Lung (tissue), 12 donors: Measurements from ENCODE around the gene PLXNA2. TPM values are rescaled to one million over a fixed set of nuclear protein-coding genes. Genes with fewer than 3 reads are reported as not detected.

ENCODE experiments used
- ATAC-seq: fragments of 200-7000 bp; cut with Tn5 transposase; one replicate; pipeline ENCODE4 v1.9.1; 2020; ENCODE audit warnings: moderate number of reproducible peaks; ENCODE audit not compliant: insufficient read depth, low FRiP score
- DNase-seq, 3 donors: peaks; one replicate each; pipeline ENCODE4 v3.0.0-alpha.2; 2013 to 2017
- H3K27ac ChIP-seq, 2 donors: one replicate each; pipeline ENCODE4 v1.5.1; 2013; ENCODE audit warnings: mild to moderate bottlenecking in 2 of 2, moderate library complexity in 2 of 2, control low read depth in 1 of 2, inconsistent platforms in 1 of 2, low read depth in 1 of 2, low read length in 1 of 2
- H3K27me3 ChIP-seq, 3 donors: one replicate each; pipeline ENCODE4 v1.5.1; 2013; ENCODE audit warnings: low read length in 2 of 3; ENCODE audit not compliant: control insufficient read depth in 3 of 3, insufficient read depth in 3 of 3
- H3K36me3 ChIP-seq, 4 donors: one replicate each; pipeline ENCODE4 v1.5.1; 2013; ENCODE audit warnings: low read length in 4 of 4, mild to moderate bottlenecking in 1 of 4, moderate library complexity in 1 of 4; ENCODE audit not compliant: control insufficient read depth in 4 of 4, insufficient read depth in 4 of 4
- H3K4me1 ChIP-seq, 5 donors: one replicate each; pipeline ENCODE4 v1.5.1; 2013; ENCODE audit warnings: low read length in 5 of 5, mild to moderate bottlenecking in 2 of 5, moderate library complexity in 1 of 5; ENCODE audit not compliant: control insufficient read depth in 5 of 5, insufficient read depth in 5 of 5
- H3K4me3 ChIP-seq: one replicate; pipeline ENCODE4 v1.5.1; 2013; ENCODE audit warnings: mild to moderate bottlenecking, control low read depth, moderate library complexity
- H3K9ac ChIP-seq, 2 donors: one replicate each; pipeline ENCODE4 v1.5.1; 2013; ENCODE audit warnings: low read length in 2 of 2, control low read depth in 1 of 2; ENCODE audit not compliant: insufficient read depth in 1 of 2
- H3K9me3 ChIP-seq, 4 donors: one replicate each; pipeline ENCODE4 v1.5.1; 2013; ENCODE audit warnings: low read length in 3 of 4, mild to moderate bottlenecking in 1 of 4, moderate library complexity in 1 of 4; ENCODE audit not compliant: control insufficient read depth in 4 of 4, insufficient read depth in 3 of 4
- CTCF ChIP-seq: IDR thresholded peaks from 2 replicates; pipeline ENCODE4 v1.5.1; 2012; ENCODE audit warnings: mild to moderate bottlenecking; ENCODE audit errors: control extremely low read depth, extremely low read depth
- WGBS, 2 donors: extraction: QIAGEN DNeasy Blood & Tissue Kit; methylation state at CpG; one replicate each; pipeline ENCODE4 v1.1.7; 2013; 5-methylcytosine and 5-hydroxymethylcytosine counted together
- polyA plus RNA-seq, 2 donors: library from polyadenylated mRNA; stranded (reverse); fragments of 200-250 nt; gene quantifications; one replicate each; pipeline ENCODE4 v1.2.1, GENCODE V29; 2013
- total RNA-seq, 2 donors: library from RNA; depleted of rRNA in 1 of 2; stranded (reverse); fragments of >200 nt in 1 of 2; gene quantifications; one replicate each; pipeline ENCODE4 v1.2.1, GENCODE V29; 2014 to 2021
- donor health status: control.
- donor health status: control.
- donor health status: Bipolar disorder and iron deficiency.
- donor health status: healthy.
- donor health status: DM: yes; HTN: yes; CAD: no.

Gene PLXNA2
- total and polyA plus RNA-seq, 4 donors = 13.2 to 118 (median 32.6) TPM

- no peak overlapping the region for H3K4me3 ChIP-seq
- peak overlapping the region in 1 of 2 donors; percentile 26 for H3K9ac ChIP-seq
- peak; percentile 9 for ATAC-seq
- peaks cover 0 to 38% (median 30%) of the 10 kb centered on the region in 5 donors for H3K4me1 ChIP-seq
- TF ChIP-seq CTCF = no peak
- DNase-seq = peak in 2 of 3 donors; percentile 83 to 86
- H3K27me3 ChIP-seq = no peaks in the 10 kb centered on the region
- 65 to 71% methylated on average over 13 of the region's 13 CpGs for WGBS, 2 donors
- H3K9me3 ChIP-seq = no peaks in the 10 kb centered on the region
- H3K27ac ChIP-seq = peak overlapping the region; percentile 14 to 53
- H3K36me3 ChIP-seq = peaks cover 3 to 55% (median 32%) of the 10 kb centered on the region in 4 donors
These were observed 214.6 kb downstream of the PLXNA2 start for GRCh38 chr1:208029381-208030287.

- TF ChIP-seq CTCF = no peak
- no peak overlapping the region for H3K4me3 ChIP-seq
- ATAC-seq (no peak), DNase-seq (peak in 1 of 3 donors; percentile 31)
- peak overlapping the region in 1 of 2 donors; percentile 52 for H3K27ac ChIP-seq
- no peak overlapping the region for H3K9ac ChIP-seq
- H3K27me3 ChIP-seq = no peaks in the 10 kb centered on the region
- peaks cover 0 to 38% (median 32%) of the 10 kb centered on the region in 5 donors for H3K4me1 ChIP-seq
- H3K36me3 ChIP-seq = peaks cover 3 to 50% (median 27%) of the 10 kb centered on the region in 4 donors
- 75 to 86% methylated on average over 7 of the region's 7 CpGs for WGBS, 2 donors
- H3K9me3 ChIP-seq = no peaks in the 10 kb centered on the region
These were observed 215.7 kb downstream of the PLXNA2 start for GRCh38 chr1:208028526-208028925.

- H3K9me3 ChIP-seq = no peaks in the 10 kb centered on the region
- ATAC-seq = no peak
- DNase-seq = no peak
- H3K27me3 ChIP-seq = no peaks in the 10 kb centered on the region
- peaks cover 0 to 38% (median 32%) of the 10 kb centered on the region in 5 donors for H3K4me1 ChIP-seq
- peaks cover 3 to 44% (median 22%) of the 10 kb centered on the region in 4 donors for H3K36me3 ChIP-seq
- 91 to 94% methylated on average over 11 of the region's 11 CpGs for WGBS, 2 donors
- TF ChIP-seq CTCF = no peak
- H3K9ac ChIP-seq = no peak overlapping the region
- no peak overlapping the region for H3K4me3 ChIP-seq
- H3K27ac ChIP-seq = no peak overlapping the region
These were observed 216.3 kb downstream of the PLXNA2 start for GRCh38 chr1:208027861-208028260.
